ENCODE results near the gene DOC2A.
"Not testable (repeated sequence)": the region's sequence is repeated elsewhere in the genome, so short reads cannot be mapped to it uniquely, and the experiment has no call there.

Gene DOC2A

DNA sequence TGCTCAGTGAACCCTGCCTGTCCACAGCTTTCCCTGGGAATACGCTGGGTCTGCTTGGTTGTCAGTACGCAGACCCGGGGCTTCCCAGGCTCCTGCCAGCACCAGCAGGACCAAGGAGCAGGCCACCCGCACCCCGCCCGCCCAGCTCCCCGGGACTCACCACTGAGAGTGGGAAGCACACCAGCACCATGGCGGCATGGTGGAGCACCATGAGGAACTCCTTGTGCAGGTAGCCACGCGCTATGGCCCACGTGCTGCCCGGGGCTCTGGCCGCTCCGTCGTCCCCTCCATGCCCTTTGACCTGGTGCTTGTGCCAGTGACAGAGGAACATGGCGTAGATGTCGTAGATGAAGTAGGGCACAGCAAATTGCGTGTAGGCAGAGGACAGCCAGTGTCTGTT, 15.6 kb upstream of the DOC2A start:
- no peak for DNase-seq

DNA sequence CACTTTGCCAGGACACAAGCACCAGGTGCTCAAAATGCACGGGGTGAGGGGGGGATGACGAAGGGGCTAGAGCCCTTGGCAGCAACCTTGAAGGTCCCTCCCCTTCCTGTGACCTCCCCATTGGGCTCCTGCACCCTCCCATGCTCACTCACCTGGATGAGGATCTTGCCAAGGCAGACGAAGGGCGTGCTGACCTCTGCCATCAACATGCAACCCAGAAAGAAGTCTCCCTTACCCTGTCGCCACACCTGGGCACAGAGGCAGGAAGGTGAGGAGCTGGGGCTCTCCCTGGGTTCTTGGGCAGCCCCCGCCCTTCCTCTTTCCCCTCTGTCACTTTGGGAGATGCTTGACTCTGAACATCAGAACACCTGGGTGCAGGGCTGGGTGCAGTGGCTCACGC, 14.7 kb upstream of the DOC2A start:
- DNase-seq, result no peak

DNA sequence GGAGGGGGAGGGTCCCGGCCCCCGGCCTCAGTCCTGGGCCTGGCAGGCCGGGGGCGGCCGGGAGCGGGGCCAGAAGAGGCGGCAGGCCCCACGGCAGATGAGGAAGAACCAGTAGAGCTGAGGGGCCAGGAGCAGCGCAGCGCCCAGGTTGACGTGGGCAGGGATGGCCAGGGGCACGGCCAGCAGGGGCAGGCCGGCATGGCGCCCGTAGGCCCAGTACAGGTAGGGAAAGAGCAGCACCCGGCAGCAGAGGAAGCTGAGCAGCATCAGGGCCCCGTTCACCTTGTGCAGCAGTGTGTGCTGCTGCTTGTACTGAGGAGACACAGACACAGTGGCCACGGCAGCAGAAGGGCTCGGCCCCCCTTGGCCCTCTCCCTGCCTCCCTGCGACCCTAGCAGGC, 14.3 kb upstream of the DOC2A start:
- no peak for DNase-seq

DNA sequence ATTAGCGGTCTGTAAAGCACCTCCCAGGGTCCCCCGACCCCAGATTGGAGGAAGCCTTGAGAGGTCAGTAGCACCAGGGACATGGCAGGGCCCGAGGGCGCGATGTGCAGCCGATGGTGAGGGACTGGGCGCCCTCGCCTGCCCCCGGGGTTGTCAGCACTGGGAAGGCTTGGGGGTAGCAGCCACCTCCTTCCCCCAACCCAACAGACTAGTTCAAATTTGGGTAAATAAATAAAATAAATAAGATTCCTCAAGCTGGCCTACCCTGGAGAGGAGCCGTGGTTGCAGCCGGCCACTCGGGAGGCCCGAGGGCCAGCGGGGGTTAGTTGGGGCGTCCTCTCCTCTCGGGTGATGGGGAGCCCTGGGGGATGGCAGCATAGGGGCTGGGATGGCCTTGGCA, 13.6 kb upstream of the DOC2A start:
- DNase-seq, result no peak

DNA sequence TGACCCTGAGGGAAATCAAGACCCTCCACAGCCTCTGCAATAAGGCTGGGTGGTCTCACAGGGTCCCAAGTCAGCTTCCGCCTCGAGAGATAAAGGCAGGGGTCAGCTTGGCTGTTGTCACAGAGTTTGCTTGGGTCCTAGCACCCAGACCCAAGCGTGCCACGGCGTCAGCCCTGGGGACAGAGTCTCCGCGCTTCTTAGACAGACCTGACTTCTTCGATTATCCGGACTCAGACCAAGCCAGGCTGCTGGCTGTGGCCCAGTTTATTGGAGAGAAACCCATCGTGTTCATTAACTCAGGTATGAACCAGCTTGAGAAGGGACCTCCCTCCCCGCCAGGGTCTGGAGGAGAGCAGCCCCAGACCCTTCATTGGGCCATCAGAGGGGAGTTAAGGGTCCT, 12.8 kb upstream of the DOC2A start:
- DNase-seq, result no peak

DNA sequence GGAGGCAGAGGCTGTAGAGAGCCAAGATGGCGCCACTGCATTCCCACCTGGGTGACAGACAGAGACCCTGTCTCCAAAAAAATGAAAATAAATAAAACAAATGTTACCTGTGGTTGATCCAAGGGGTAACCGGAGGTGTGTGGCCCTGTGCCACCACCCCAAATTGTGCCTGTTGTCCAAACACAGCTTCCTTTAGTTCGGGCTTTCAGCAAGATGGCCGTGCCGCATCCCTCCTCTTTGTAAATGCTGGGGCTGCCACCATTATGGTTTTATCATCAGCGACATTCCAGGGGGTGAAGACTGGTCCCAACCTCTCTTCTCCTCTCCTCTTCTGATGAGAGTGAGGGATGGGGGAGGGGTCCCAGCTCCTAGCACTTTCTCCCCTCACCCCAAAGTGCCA, 12.1 kb upstream of the DOC2A start, which contains the start of gene C16orf92:
TSS of gene C16orf92 (plus strand) at position 312 of the 400 bp plus-strand sequence. CDS start 143 bp downstream, outside the sequence.
- no peak for DNase-seq

DNA sequence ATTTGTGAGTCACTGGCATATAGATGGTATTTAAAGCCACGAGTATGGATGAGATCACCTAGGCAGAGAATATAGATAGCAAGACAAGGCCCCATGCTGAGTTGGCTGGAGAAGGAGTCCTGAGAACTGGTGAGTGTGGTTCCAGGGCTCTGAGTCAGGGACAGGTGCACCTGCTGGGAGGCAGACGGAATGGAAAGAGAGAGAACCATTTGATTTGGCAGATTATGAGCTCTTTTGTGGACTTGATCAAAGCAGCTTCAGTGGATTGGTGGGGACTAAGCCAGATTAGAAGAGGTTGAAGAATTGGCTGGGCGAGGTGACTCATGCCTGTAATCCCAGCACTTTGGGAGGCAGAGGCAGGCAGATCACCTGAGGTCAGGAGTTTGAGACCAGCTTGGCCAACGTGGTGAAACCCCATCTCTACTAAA, 7.9 kb upstream of the DOC2A start:
- no peak for DNase-seq

DNA sequence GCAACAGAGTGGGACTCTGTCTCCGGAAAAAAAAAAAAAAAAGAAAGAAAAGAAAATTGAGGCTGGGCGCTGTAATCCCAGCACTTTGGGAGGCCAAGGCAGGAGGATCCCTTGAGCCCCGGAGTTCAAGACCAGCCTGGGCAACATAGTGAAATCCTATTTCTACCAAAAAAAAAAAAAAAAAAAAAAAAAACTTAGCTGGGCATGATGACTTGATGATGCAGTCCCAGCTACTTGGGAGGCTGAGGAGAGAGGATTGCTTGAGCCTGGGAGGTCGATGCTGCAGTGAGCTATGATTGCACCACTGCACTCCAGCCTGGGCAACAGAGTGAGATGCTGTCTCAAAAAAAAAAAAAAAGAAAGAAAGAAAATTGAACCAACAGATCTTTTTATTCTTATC, 7.1 kb upstream of the DOC2A start:
- DNase-seq, result not testable (repeated sequence)

DNA sequence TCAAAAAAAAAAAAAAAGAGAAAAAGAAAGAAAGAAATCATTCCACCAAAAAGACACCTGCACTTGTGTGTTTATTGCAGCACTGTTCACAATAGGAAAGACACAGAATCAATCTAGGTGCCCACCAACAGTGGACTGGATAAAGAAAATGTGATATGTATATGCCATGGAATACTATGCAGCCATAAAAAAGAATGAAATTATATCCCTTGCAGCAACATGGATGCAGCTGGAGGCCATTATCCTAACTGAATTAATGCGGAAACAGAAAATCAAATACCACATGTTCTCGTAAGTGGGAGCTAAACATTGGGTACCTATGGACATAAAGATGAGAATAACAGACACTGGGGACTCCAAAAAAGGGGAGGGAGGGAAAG, 6.4 kb upstream of the DOC2A start:
- no peak for DNase-seq

DNA sequence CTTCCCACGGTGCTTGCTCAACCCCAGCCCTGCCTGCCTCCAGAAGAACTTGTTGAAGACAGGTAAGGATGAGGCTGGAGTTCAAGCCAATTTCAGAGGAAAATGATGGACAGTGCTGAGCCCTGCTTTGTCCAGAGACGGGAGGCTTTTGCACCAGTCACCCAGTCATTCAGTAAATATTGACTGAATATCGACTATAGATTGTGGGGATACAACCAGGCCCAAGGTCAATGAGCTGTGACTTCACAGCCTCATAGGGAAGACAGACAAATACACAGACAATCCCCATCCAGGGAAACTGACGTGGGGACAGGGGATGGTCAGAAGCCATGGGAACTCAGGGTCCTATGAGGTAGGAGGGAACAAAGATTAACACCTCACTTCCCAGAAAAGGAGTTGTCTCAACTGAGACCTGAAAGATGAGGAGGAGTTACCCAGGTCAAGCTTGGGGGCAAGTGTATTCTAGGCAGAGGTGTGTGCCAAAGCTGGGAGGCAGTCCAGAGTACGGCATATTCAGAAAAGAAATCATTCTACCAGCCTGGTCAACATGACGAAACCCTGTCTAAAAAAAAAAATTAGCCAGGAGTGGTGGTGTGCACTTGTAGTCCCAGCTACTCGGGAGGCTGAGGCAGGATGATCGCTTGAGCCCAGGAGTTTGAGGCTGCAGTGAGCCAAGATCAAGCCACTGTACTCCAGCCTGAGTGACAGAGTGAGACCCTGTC, 5.9 kb upstream of the DOC2A start:
- DNase-seq, result no peak

DNA sequence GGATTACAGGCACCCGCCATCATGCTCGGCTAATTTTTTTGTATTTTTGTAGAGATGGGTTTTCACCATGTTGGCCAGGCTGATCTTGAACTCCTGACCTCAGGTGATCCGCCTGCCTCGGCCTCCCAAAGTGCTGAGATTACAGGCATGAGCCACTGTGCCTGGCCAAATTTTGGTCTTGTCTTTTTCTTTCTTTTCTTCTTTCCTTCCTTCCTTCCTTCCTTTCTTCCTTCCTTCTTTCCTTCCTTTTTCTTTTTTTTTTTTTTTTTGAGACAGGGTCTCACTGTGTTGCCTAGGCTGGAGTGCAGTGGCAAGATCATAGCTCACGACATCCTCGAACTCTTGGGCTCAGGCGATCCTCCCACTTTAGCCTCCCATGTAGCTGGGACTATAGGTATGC, 4.6 kb upstream of the DOC2A start:
- DNase-seq, result not testable (repeated sequence)

DNA sequence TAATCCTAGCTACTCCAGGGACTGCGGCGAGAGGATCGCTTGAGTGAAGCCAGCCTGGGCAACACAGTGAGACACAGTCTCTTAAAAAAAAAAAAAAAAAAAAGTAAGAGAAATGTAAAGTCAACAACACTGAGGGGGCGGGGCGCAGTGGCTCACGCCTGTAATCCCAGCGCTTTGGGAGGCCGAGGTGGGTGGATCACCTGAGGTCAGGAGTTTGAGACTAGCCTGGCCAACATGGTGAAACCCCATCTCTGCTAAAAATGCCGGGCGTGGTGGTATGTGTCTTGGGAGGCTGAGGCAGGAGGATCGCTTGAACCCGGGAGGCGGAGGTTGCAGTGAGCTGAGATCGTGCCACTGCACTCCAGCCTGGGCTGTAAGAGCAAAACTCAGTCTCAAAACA, 1.8 kb upstream of the DOC2A start:
- not testable (repeated sequence) for DNase-seq

DNA sequence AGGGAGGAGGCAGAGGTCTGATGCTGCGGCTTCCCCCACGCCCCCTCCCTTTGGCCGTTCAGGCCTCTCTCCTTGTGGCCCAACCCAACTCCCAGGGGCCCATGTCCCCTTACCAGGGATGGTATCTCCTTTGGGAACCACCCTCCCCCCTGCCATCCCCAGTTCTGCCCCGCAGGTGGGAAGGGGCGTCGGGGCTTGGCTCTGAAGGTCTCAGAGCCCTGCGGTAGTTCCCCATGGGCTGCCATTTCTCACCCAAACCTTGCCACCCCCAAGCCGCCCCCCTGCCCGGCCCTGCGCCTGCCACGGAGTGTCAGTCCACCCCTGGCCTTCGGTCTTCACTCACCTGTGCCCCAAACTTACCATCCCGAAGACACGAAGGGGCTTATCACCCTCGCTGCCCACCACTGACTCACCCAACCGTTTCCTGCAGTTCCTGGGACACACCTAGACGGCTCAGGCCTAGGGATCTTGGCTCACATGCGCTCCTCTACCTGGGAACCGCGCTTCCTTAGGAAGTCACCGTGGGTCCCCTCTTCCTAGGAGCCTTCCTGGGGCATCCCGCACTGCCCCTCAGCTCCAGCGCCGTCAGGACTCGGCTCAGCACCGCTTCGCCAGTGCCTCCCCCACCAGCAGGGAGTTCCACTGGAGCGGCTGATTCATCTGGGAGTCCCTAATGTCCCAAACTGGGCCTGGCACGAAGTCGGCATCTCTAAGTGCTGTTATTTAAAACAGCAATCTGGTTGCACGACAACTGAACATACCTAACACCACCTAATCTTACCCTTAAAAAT, 1.1 kb upstream of the DOC2A start:
- DNase-seq, result no peak

DNA sequence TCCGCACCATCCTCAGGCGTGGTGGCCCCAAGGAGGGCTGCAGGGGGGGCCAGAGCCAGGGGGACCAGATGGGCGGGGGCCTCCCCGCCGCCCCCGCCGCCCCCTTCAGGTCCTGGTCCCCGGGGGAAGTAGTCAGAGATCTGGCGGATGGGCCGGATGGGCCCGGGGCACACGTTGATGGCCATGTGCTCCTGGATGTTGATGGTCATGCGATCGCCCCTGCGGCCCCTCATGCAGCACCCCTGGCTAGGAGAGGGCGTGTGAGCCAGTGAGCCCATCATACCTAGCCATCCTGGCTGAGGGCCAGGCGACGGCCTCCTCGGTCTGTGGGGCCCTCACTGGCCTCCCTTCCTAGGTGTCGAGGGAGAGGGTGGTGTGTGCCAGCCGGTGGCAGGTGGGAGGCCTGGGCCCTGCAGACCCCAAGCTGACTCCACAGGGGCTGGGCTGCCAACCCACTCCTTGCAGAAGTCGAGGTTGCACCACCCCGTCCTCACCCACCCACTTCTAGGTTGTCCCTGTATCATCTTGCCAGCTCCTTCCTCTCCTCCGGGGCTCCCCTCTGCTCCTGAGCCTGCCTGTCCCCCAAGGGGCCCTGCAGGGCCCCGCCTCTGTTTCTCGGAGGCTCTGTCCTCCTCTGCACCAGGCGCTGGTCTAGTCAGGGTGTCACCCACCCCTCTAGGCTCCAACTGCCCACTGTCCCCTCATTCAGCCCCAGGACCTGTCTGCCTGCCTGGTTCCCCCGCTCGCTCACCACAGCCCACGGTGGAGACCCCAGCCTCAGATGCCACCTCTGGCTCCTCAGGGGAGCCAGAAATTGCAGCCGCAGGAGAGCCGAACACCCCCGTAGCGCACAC, 610 bp downstream of the DOC2A start:
- no peak for DNase-seq

DNA sequence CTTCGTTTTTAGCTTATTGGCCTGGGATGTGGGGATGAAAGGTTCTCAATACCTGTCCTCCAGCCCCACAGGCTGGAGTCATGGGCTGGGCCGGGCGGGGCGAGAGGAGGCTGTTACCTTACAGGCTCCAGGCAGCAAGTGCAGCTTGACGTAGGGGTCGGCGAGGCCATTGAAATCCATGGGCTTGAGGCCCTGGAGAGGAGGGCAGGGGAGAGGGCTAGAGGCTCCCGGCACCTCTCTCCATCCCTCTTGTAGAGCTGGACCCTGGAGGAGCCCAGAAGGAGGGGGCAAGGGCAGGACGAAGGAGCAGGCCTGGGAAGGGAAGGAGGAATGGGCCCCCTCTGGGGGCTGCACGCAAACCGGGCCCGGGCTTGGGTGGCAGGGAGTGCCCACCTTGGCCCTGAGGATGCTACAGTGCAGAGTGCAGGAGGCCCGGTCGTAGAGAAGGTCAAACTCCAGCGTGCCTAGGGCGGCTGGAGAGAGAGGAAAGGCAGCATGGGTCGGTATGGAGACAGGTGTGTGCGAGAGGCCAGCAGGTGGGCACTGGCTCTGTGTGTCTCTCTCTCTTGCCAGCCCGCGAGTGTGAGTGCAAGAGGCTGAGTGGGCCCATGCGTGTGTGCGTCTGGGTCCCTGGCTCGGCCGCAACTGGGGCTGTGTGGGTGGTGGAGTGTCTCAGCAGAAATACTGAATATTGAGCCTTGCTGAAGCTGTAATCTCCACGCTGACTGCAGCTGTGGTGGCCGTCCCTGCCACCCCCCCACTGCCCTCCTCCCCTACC, 1.6 kb downstream of the DOC2A start:
- DNase-seq, result no peak

DNA sequence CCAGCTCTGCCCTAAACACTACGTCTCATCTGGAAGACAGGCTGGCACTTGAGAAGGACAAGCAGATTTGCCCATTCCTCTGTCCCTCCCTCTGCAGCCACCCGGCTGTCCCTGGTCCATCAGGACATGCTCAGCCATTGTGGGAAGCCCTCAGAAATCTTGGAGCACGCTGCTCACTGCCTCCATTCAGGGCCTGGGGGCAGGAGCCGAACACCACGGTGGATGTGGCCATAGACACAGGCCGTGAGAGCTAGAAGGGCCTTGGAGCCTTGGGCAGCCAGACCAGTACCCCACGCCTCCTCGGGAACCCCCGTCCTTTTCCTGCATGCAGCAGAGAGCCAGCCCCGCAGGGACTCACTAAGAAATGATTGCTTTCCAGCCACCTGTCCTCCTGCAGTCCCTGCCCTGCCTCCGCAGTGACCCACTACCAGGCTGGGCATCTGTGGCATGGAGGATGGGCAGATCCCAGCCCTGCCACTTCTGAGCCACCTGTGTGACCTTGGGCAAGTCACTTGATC, 3.4 kb downstream of the DOC2A start:
- DNase-seq, result no peak

DNA sequence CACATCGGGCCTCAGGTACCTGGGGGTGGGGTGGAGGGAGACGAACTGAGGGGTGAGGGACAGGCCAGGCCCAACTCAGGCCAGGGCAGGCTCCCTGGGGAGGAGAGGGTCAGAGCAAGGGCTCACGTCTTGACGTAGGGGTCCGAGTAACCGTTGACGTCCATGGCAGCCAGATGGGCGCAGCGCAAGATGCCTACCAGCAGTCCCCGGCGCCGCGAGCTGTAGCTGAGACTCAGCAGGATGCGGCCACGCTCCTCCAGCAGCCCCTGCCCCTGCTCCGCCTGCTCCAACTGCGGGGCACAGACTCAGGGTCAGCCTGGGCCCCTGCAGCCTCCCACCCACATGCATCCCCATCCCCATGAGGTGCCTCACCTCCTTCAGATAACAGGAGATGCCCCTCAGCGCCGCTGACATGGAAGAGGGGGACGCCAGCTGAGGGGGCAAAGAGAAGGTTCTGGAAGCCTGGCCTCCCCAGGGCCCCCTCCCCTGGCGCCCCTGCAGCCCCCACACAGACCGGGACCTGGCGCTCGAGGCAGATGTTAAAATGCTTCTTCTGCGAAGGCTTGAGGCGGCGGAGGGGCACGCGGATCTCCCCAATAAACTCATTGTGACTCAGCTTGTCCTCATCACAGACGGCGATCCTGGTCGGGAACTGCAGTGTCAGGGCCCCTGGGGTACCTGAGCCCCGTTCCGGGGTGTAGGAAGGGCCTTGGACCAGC, 4.0 kb downstream of the DOC2A start:
- DNase-seq, result no peak

DNA sequence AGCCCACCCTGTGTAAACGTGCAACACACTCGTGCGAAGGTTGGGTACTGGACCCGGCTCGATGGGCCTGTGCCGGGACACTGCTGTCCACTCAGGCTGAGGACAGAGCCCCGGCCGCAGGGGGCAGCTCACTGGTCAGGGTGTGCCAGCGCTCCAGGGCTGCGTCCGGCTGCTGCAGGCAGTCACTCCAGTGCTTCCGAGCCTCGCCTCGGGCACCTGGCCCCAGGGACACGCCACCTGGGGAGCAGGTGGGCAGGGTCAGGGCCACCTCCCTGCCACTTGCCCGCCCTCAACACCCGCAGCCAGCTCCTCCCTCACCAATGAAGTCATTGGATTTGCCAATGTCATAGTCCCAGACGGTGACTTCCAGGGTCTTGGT, 4.7 kb downstream of the DOC2A start:
- no peak for DNase-seq

DNA sequence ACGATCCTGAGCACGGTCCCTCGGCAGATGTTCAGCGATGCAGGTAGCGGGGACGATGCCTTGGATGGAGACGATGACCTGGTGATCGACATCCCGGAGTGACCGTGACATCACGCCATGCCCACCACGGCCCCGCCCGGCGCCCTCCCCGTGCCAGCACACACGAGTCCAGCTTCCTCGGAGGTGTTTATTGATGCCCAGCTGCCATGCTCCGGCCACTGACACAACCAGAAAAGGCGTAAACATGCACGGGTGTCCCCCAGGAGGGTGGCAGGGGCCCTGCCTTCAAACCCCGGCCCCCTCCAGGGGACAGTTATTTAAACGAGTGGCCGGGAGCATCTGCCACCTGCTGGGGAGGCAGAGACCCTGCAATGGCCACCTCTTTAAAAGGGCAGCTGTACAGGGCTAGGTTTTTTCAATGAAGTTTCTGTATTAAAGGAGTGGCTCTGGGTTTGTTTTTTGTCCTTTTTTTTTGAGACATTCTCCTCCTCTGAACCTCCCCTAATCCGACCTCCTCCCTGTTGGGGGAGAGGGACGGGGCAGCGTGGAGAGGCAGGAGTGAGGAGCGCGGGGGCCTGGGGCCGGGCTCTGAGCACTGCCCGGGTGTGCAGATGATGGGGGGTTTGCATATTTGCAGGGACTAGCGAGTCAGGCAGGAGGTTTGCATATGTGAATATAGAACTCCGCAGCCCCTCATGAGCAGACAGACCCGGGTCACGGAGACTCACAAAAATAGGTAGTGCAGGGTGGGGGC, 5.3 kb downstream of the DOC2A start:
- no peak for DNase-seq

DNA sequence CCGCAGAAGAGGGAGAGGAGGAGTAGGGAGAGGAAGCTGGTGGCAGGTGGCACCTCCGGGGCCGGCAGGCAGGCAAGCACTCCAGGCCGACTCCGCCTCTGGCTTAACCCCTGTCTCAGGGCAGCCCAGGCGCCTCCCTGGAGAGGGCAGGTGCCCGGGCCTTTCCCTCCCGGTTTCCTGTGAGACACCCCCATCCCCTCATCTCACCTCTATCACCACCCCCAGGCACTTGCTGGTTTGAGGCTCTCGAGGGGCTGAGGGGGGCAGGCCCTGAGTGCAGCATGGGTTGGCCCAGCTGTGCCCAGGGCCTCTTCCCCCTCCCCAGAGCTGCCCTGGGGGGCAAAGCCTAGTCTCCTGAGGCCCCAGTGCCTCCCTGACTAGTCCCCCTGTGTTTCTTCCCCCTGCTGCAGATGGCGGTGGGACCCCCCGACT, 6.0 kb downstream of the DOC2A start:
- no peak for DNase-seq

DNA sequence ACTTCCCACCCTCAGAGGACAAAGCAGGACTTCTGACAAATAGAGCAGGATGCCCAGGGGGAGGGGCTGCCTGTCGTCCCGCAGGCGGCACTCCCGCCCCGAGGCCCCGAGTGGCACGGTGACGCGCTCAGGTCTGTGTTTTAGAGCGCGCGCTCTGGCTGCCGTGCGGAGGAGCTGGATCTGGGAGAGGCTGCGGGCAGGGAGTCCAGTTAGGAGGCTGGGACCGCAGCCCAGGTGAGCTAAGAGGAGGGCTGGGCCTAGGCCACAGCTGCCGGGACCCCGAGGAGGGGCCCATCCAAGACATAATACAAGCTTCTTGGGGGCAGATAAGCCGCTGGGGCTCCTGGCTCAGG, 6.4 kb downstream of the DOC2A start:
- DNase-seq, result no peak

All from stimulated activated CD8-positive, alpha-beta memory T cell treated with anti-CD3 and anti-CD28 coated beads, Interleukin-4, amount 100 ng/mL, for 48 hours (primary cell).